Mucosa of rectum (tissue), 2 donors: Measurements from ENCODE around the gene TBXAS1.

Experiments
- H3K27ac ChIP-seq, 2 donors: one replicate each; pipeline ENCODE4 v1.7.0; 2013; ENCODE audit warnings: inconsistent platforms in 2 of 2, low read depth in 2 of 2, low read length in 2 of 2
- H3K27me3 ChIP-seq, 2 donors: one replicate each; pipeline ENCODE4 v1.7.0; 2013; ENCODE audit warnings: low read length in 2 of 2; ENCODE audit not compliant: control insufficient read depth in 2 of 2, insufficient read depth in 2 of 2
- H3K36me3 ChIP-seq, 2 donors: one replicate each; pipeline ENCODE4 v1.7.0; 2013; ENCODE audit warnings: low read length in 2 of 2; ENCODE audit not compliant: control insufficient read depth in 2 of 2, insufficient read depth in 2 of 2
- H3K4me1 ChIP-seq, 2 donors: one replicate each; pipeline ENCODE4 v1.7.0; 2013; ENCODE audit warnings: low read length in 2 of 2, mild to moderate bottlenecking in 1 of 2; ENCODE audit not compliant: control insufficient read depth in 2 of 2, insufficient read depth in 2 of 2
- H3K4me3 ChIP-seq, 2 donors: one replicate each; pipeline ENCODE4 v1.7.0; 2013; ENCODE audit warnings: low read length in 2 of 2
- H3K9ac ChIP-seq, 2 donors: one replicate each; pipeline ENCODE4 v1.7.0; 2013; ENCODE audit warnings: low read length in 2 of 2, low read depth in 1 of 2, mild to moderate bottlenecking in 1 of 2
- H3K9me3 ChIP-seq, 2 donors: one replicate each; pipeline ENCODE4 v1.7.0; 2013; ENCODE audit warnings: low read length in 2 of 2; ENCODE audit not compliant: control insufficient read depth in 2 of 2
- donor health status: healthy.
- donor health status: Normal muscosa, but diverticular disease.

TBXAS1 gene

DNA sequence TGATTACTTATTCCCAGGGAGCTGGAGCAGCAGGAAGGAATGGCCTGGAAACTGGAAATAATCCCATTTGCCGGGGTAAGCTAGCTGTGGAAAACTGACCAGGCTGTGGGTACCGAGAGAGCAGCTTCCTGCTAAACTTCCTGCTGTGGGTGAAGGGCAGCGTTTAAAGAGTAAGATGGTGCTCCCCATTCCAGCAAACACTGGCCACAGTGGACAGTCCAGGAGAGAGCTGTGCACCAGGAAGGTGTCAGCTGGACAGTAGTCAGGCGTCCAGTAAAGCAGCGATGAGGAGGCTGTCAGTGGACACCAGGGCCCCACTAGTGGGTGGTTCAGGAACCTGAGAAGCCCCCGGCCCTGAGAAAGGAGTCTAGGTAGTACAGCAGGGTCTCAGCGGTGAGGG is 55.4 kb downstream of the TBXAS1 start:
- Histone ChIP-seq H3K27ac (no peak overlapping the region), H3K27me3 (no peaks in the 10 kb centered on the region), H3K36me3 (no peaks in the 10 kb centered on the region), H3K9ac (no peak overlapping the region), H3K4me3 (no peak overlapping the region), H3K4me1 (peaks cover 0 to 4% of the 10 kb centered on the region in 2 donors), H3K9me3 (no peaks in the 10 kb centered on the region)

DNA sequence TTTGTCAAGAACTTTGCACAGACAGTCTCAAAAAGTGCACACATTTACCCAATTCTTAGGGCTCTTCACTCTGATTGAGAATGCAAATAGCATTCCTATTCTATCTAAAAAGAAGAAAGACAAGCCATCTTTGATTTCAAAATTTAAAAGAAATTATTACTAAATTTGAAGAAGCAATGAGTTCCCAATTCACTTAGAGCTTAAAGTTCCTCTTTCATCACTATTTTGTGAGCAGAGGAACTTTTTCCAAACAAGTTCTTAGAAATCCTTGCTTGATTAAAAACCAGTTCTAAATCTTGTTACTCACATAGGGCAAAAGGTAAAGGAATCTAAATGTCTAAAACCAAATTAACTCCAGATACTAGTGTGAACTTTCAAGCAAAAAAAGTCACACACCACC is 56.4 kb downstream of the TBXAS1 start:
- H3K4me3 ChIP-seq: no peak overlapping the region
- no peak overlapping the region for H3K9ac ChIP-seq
- no peaks in the 10 kb centered on the region for H3K36me3 ChIP-seq
- H3K27ac ChIP-seq: no peak overlapping the region
- no peaks in the 10 kb centered on the region for H3K9me3 ChIP-seq
- no peaks in the 10 kb centered on the region for H3K27me3 ChIP-seq
- H3K4me1 ChIP-seq: peaks cover 0 to 4% of the 10 kb centered on the region in 2 donors

DNA sequence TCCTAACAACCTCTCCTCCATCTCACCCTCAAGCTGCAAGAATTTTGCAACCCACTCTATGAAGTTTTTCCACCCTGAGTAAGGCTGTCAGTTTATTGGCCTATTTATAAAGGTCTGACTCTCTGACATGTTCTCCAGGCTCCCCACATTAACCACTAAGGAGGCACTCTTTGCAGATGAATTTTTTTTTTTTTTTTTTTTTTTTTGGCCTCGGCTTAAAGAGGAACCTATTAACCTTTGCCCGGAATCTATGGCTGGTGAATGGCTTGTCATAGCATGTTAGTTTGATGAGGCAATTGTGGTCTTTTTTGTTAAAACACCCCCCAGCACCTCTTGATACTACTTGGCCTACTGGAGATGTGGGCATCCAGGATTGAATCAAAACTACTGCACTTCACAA is 57.1 kb downstream of the TBXAS1 start:
- no peak overlapping the region for H3K9ac ChIP-seq
- no peak overlapping the region for H3K27ac ChIP-seq
- H3K9me3 ChIP-seq: no peaks in the 10 kb centered on the region

DNA sequence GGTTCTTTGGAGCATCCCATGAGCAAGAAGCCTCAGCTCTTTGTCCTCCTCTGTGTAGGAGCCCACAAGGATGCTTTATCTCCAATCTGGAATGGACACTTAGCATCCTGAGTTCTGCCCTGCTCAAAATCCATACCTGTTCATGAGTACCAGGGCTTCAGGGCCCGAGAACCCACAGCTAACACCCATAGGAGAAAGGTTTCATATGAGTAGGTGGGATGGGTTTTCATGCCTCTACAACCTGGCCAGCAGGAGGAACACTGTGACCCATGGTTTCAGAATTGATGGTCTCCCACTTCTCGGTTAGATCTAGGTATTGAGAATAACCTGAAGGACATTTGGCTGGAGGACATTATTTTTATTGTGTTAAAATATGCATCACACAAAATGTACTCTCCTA is 57.8 kb downstream of the TBXAS1 start:
- Histone ChIP-seq H3K27ac (no peak overlapping the region), H3K36me3 (no peaks in the 10 kb centered on the region), H3K9ac (no peak overlapping the region), H3K27me3 (no peaks in the 10 kb centered on the region), H3K4me3 (no peak overlapping the region), H3K4me1 (peaks cover 0 to 4% of the 10 kb centered on the region in 2 donors), H3K9me3 (no peaks in the 10 kb centered on the region)

More for the DNA sequence above, 57.1 kb downstream of the TBXAS1 start:
- H3K4me1 ChIP-seq: peaks cover 0 to 4% of the 10 kb centered on the region in 2 donors
- H3K4me3 ChIP-seq: no peak overlapping the region
- no peaks in the 10 kb centered on the region for H3K36me3 ChIP-seq
- no peaks in the 10 kb centered on the region for H3K27me3 ChIP-seq

DNA sequence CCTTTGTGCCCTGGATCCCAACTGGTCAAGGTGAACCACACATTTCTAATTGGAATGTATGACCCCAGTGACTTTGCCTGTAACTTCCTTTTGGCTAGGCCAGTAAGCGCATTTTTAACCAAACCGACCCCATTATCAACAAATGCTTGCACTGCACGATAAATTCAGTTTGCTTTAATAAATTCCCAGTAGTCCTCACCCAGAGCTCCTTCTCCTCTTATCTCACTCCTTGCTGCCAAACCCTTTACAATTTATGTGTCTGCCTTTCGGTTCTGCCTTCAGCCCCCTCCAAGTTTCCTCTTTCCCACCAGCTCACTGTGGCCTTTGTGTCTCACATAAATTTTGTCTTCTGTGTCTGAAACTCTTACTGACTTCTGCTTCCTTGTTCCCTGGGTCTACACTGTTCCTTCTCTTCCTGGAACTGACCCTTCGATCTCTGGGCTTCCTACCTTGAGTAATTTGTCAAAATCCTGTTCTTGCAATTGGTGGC is 59.0 kb downstream of the TBXAS1 start:
- Histone ChIP-seq H3K27ac (no peak overlapping the region), H3K9ac (no peak overlapping the region), H3K27me3 (no peaks in the 10 kb centered on the region), H3K36me3 (no peaks in the 10 kb centered on the region), H3K4me1 (peaks cover 0 to 4% of the 10 kb centered on the region in 2 donors), H3K4me3 (no peak overlapping the region), H3K9me3 (no peaks in the 10 kb centered on the region)

DNA sequence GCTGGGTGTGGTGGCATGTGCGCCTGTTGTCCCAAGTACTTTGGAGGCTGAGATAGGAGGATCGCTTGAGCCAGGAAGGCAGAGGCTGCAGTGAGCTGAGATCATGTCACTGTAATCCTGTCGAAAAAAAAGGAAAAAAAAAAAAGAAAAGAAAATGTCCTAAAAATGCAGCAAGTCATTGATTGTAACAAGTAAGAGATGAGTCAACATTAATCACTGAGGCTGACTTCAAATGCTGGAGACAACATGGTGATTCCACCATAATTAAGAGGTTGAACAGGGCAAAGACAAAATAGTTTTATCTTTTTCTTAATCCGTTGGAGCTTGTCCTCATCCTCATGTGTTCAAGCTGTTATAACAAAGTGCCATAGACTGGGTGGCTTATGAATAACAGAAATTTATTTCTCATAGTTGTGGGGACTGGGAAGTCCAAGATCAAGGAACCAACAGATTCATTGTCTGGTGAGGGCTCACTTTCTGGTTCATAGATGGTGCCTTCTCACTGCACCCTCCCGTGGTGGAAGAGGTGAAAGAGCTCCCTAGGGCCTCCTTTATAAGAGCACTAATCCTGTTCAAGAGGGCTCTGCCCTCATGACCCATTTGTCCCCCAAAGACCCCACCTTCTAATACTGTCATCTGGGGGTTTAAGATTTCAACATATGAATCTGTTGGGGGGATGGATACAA is 60.3 kb downstream of the TBXAS1 start:
- Histone ChIP-seq H3K27ac (no peak overlapping the region), H3K9me3 (no peaks in the 10 kb centered on the region), H3K4me3 (no peak overlapping the region), H3K27me3 (no peaks in the 10 kb centered on the region), H3K9ac (no peak overlapping the region), H3K4me1 (peaks cover 0 to 4% of the 10 kb centered on the region in 2 donors), H3K36me3 (no peaks in the 10 kb centered on the region)

DNA sequence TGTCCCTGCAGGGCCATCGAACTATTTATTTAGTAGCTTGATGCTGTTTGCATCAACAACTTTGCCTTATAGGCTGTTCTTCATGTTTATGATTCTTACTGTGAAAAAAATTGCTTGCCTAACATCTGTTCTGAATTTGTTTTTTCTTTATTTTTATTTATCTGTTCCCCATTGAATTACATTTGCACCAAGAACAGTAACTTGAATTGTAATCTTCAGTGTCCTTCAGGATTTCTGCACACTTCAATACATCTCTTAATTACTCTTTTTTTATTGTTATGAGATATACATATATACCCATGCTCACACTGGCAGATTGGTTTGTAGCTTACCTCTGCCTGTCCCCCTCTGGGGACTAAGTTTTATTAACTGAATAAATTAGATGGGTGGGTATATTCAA is 64.4 kb downstream of the TBXAS1 start:
- no peak overlapping the region for H3K27ac ChIP-seq
- H3K9ac ChIP-seq: no peak overlapping the region
- H3K9me3 ChIP-seq: no peaks in the 10 kb centered on the region
- no peaks in the 10 kb centered on the region for H3K27me3 ChIP-seq
- H3K4me3 ChIP-seq: no peak overlapping the region
- no peaks in the 10 kb centered on the region for H3K36me3 ChIP-seq
- H3K4me1 ChIP-seq: no peaks in the 10 kb centered on the region

DNA sequence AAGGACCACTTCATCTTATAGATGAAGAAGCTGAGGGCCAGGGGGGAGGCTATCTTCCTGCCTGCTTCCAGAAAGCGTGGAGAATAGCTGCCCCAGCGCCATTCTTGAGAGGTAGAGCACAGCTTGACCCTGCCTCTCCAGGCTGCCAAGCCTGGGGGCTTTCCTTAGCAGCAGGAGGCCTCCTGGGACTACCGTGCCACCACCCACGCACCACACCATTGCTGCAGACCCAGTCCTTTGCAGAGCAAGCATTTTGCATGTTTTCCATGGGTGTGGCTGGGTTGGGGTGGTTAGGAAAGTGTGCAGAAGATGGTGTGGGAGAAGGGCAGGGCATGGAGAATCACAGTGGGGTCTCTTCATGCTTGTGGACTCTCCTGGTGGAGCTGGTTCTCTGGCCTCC is 64.9 kb downstream of the TBXAS1 start:
- H3K9me3 ChIP-seq: no peaks in the 10 kb centered on the region
- H3K27me3 ChIP-seq: no peaks in the 10 kb centered on the region
- H3K9ac ChIP-seq: no peak overlapping the region
- no peaks in the 10 kb centered on the region for H3K4me1 ChIP-seq
- H3K27ac ChIP-seq: no peak overlapping the region
- H3K36me3 ChIP-seq: no peaks in the 10 kb centered on the region
- H3K4me3 ChIP-seq: no peak overlapping the region

DNA sequence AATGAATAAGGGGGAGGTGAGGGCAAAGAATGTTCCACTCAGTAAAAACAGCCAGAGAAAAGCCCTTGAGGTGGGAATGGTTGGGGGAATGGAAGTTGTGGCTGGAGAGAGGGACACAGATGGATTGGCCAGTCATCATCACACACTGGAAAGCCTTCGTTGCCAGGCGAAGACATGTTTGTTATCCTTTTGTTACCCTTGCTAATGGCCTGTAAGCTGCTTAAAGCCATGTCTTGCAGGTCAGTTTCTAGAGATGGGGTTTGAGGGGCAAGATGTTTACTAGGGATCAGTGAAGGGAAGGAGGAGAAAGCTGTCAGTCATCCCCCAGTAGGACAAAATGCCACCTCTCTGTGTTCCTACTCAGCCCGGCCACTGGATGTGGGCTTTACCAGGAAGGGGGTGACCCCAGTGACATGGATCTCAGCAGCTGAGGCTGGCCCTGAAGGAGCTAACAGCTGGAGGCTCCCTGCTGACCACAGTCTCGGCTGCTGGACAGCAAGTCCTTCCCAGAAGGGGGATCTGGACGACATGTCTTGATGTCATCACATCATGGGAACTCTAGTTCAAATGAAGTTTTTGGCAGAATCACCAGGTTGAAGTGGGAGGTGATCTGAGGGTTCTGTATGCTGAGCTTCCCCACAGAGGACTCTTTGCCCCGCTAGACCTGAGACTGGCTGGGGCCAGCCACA is 66.2 kb downstream of the TBXAS1 start:
- H3K9me3 ChIP-seq: no peaks in the 10 kb centered on the region
- H3K4me3 ChIP-seq: no peak overlapping the region
- H3K9ac ChIP-seq: no peak overlapping the region
- no peak overlapping the region for H3K27ac ChIP-seq
- H3K4me1 ChIP-seq: no peaks in the 10 kb centered on the region
- no peaks in the 10 kb centered on the region for H3K27me3 ChIP-seq
- H3K36me3 ChIP-seq: no peaks in the 10 kb centered on the region

DNA sequence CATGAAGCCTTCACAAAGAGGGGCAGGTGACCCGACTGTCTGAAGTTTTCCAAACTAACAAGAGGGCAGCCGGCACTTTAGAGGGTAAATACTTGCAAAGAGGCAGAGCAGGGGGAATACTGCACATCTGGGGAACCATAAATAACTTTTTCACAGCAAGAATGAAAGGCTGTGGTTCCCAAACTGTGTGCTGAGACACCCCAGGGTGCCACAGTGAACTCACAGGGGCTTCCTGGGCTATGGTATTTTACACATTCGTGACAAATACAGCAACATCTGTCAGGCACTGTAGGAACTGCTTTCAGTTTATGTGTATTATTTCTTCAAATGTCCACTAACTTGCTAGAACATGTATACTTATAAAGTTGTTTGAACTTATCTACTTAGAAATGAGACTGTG is 67.2 kb downstream of the TBXAS1 start:
- Histone ChIP-seq H3K36me3 (no peaks in the 10 kb centered on the region), H3K27me3 (no peaks in the 10 kb centered on the region), H3K9me3 (no peaks in the 10 kb centered on the region), H3K9ac (no peak overlapping the region), H3K4me3 (no peak overlapping the region), H3K27ac (no peak overlapping the region), H3K4me1 (no peaks in the 10 kb centered on the region)
